Measurements from ENCODE around the gene CEBPA.

- TF ChIP-seq CTCF (IDR thresholded peaks at IDR 0.05) (no peak), POLR2A (IDR thresholded peaks at IDR 0.05) (no peak), POLR2AphosphoS5 (IDR thresholded peaks at IDR 0.05) (no peak)
These were observed 35.3 kb downstream of the CEBPA start for GRCh38 chr19:33266974-33267484.

Measured in prostate gland (tissue), 2 donors.